Naive thymus-derived CD8-positive, alpha-beta T cell (primary cell): ENCODE results near the gene BLMH. TPM values are rescaled to one million over a fixed set of nuclear protein-coding genes. Genes with fewer than 3 reads are reported as not detected.

Experiments
- ATAC-seq, 2 donors: fragments of 150-1000 bp; cut with Tn5 transposase in 1 of 2; sonication (Bioruptor Pico), chemical (Tn5 transposase) in 1 of 2; 1 replicate in 1 of 2; 2 replicates in 1 of 2; pipeline ENCODE4 v1.10.0; 2021; ENCODE audit warnings: mild to moderate bottlenecking in 2 of 2, moderate library complexity in 2 of 2
- POLR2A ChIA-PET: fragments of 350-600 bp; sonication (Branson Sonifier 250); formaldehyde crosslinking; loops from one replicate; lab custom pipeline; 2021; ENCODE audit warnings: antibody characterized with exemption; lab: Charles Lee
- DNase-seq, 10 donors: peaks; one replicate each; pipeline versions ENCODE4 v3.0.0 to v3.0.0-alpha.2; 2020 to 2022
- H3K27ac Mint-ChIP-seq, 10 donors: one replicate each; pipeline ENCODE4 v1.8.0; 2020 to 2022; ENCODE audit warnings: mild to moderate bottlenecking in 10 of 10, mixed read lengths in 10 of 10, moderate library complexity in 4 of 10, inconsistent platforms in 1 of 10
- H3K27me3 Mint-ChIP-seq, 5 donors: one replicate each; pipeline ENCODE4 v1.8.0; 2021 to 2022; ENCODE audit warnings: mixed read lengths in 5 of 5
- H3K36me3 Mint-ChIP-seq, 3 donors: one replicate each; pipeline ENCODE4 v1.8.0; 2020 to 2022; ENCODE audit warnings: mixed read lengths in 3 of 3, mild to moderate bottlenecking in 2 of 3, inconsistent platforms in 1 of 3
- H3K4me1 Mint-ChIP-seq, 4 donors: one replicate each; pipeline ENCODE4 v1.8.0; 2021 to 2022; ENCODE audit warnings: mixed read lengths in 4 of 4
- H3K4me3 Mint-ChIP-seq, 10 donors: one replicate each; pipeline ENCODE4 v1.8.0; 2020 to 2022; ENCODE audit warnings: mild to moderate bottlenecking in 10 of 10, mixed read lengths in 10 of 10, moderate library complexity in 6 of 10, inconsistent platforms in 1 of 10
- H3K9me3 Mint-ChIP-seq, 9 donors: one replicate each; pipeline ENCODE4 v1.8.0; 2020 to 2022; ENCODE audit warnings: mixed read lengths in 9 of 9, mild to moderate bottlenecking in 3 of 9, inconsistent platforms in 1 of 9, moderate library complexity in 1 of 9
- polyA plus RNA-seq, 3 donors: library from polyadenylated mRNA; unstranded; fragments of 300-500 nt; fragmentation: Illumina TruSeq; gene quantifications; one replicate each; pipeline ENCODE4 v1.2.3, GENCODE V29; 2021
- total RNA-seq, 8 experiments: library from RNA in 2 of 8; stranded (reverse) in 2 of 8; gene quantifications; one replicate each; pipeline ENCODE4 v1.2.3 and lab custom pipeline; 2021 to 2026

BLMH gene
- total and polyA plus RNA-seq, 5 experiments from 2014 or later = 17.6 to 52.0 (median 28.3) TPM

- no peaks in the 10 kb centered on the region for H3K27me3 Mint-ChIP-seq
- peak overlapping the region in 1 of 10 donors; percentile 29 for H3K27ac Mint-ChIP-seq
- no peaks in the 10 kb centered on the region for H3K9me3 Mint-ChIP-seq
- H3K36me3 Mint-ChIP-seq = peaks cover 0 to 84% (median 47%) of the 10 kb centered on the region in 3 donors
- ATAC-seq (no peak), DNase-seq (no peak)
- no peak overlapping the region for H3K4me3 Mint-ChIP-seq
- H3K4me1 Mint-ChIP-seq = peaks cover 0 to under 1% (median 0%) of the 10 kb centered on the region in 4 donors
- POLR2A ChIA-PET = no interaction called here
Measured at GRCh38 chr17:30273373-30273772, 18.4 kb downstream of the BLMH start.

- H3K27ac Mint-ChIP-seq = no peak overlapping the region
- no peaks in the 10 kb centered on the region for H3K4me1 Mint-ChIP-seq
- POLR2A ChIA-PET = no interaction called here
- ATAC-seq (no peak), DNase-seq (no peak)
- H3K36me3 Mint-ChIP-seq = peaks cover 0 to 91% (median 48%) of the 10 kb centered on the region in 3 donors
- no peaks in the 10 kb centered on the region for H3K9me3 Mint-ChIP-seq
- no peaks in the 10 kb centered on the region for H3K27me3 Mint-ChIP-seq
- H3K4me3 Mint-ChIP-seq = no peak overlapping the region
Measured at GRCh38 chr17:30271102-30271501, 20.6 kb downstream of the BLMH start.

GRCh38 chr17:30267625-30268024, 24.1 kb downstream of the BLMH start:
- DNase-seq = no peak
- H3K4me3 Mint-ChIP-seq = no peak overlapping the region
- no peaks in the 10 kb centered on the region for H3K27me3 Mint-ChIP-seq
- no peaks in the 10 kb centered on the region for H3K9me3 Mint-ChIP-seq
- ATAC-seq = no peak
- H3K27ac Mint-ChIP-seq = no peak overlapping the region
- peaks cover 0 to 91% (median 43%) of the 10 kb centered on the region in 3 donors for H3K36me3 Mint-ChIP-seq
- peaks cover 0 to 1% (median 0%) of the 10 kb centered on the region in 4 donors for H3K4me1 Mint-ChIP-seq
- POLR2A ChIA-PET = no interaction called here

- Mint-ChIP-seq H3K9me3 (no peaks in the 10 kb centered on the region), H3K36me3 (peaks cover 0 to 94% (median 27%) of the 10 kb centered on the region in 3 donors), H3K4me1 (peaks cover 0 to 6% (median under 1%) of the 10 kb centered on the region in 4 donors), H3K27ac (peak overlapping the region in 1 of 10 donors; percentile 60), H3K27me3 (no peaks in the 10 kb centered on the region), H3K4me3 (no peak overlapping the region)
- ATAC-seq = no peak
- POLR2A ChIA-PET = no interaction called here
- no peak for DNase-seq
Measured at GRCh38 chr17:30263552-30264333, 28.0 kb downstream of the BLMH start.

- no peak for ATAC-seq
- Mint-ChIP-seq H3K4me3 (no peak overlapping the region), H3K9me3 (no peaks in the 10 kb centered on the region), H3K36me3 (peaks cover 0 to 82% (median 13%) of the 10 kb centered on the region in 3 donors), H3K27me3 (no peaks in the 10 kb centered on the region), H3K4me1 (peaks cover 0 to 6% (median 0%) of the 10 kb centered on the region in 4 donors), H3K27ac (no peak overlapping the region)
- no peak for DNase-seq
- POLR2A ChIA-PET = no interaction called here
Measured at GRCh38 chr17:30256756-30257506, 34.8 kb downstream of the BLMH start.

GRCh38 chr17:30254150-30254549, 37.6 kb downstream of the BLMH start:
- H3K27me3 Mint-ChIP-seq = no peaks in the 10 kb centered on the region
- ATAC-seq (no peak), DNase-seq (no peak)
- no peaks in the 10 kb centered on the region for H3K9me3 Mint-ChIP-seq
- no peak overlapping the region for H3K27ac Mint-ChIP-seq
- POLR2A ChIA-PET = no interaction called here
- peaks cover 0 to 76% (median 11%) of the 10 kb centered on the region in 3 donors for H3K36me3 Mint-ChIP-seq
- H3K4me1 Mint-ChIP-seq = no peaks in the 10 kb centered on the region
- H3K4me3 Mint-ChIP-seq = no peak overlapping the region

- Mint-ChIP-seq H3K4me1 (no peaks in the 10 kb centered on the region), H3K27ac (peak overlapping the region in 1 of 10 donors; percentile 42), H3K4me3 (no peak overlapping the region), H3K27me3 (no peaks in the 10 kb centered on the region), H3K9me3 (no peaks in the 10 kb centered on the region), H3K36me3 (peaks cover 0 to 76% (median 13%) of the 10 kb centered on the region in 3 donors)
- POLR2A ChIA-PET = no interaction called here
- ATAC-seq (no peak), DNase-seq (no peak)
Measured at GRCh38 chr17:30253312-30253711, 38.4 kb downstream of the BLMH start.

GRCh38 chr17:30251931-30252330, 39.8 kb downstream of the BLMH start:
- H3K36me3 Mint-ChIP-seq = peaks cover 0 to 80% (median 17%) of the 10 kb centered on the region in 3 donors
- POLR2A ChIA-PET = no interaction called here
- H3K27me3 Mint-ChIP-seq = no peaks in the 10 kb centered on the region
- ATAC-seq (no peak), DNase-seq (no peak)
- no peak overlapping the region for H3K27ac Mint-ChIP-seq
- H3K4me3 Mint-ChIP-seq = no peak overlapping the region
- H3K4me1 Mint-ChIP-seq = no peaks in the 10 kb centered on the region
- H3K9me3 Mint-ChIP-seq = no peaks in the 10 kb centered on the region

- Mint-ChIP-seq H3K4me1 (no peaks in the 10 kb centered on the region), H3K9me3 (no peaks in the 10 kb centered on the region), H3K4me3 (no peak overlapping the region), H3K27ac (no peak overlapping the region), H3K36me3 (peaks cover 0 to 71% (median 17%) of the 10 kb centered on the region in 3 donors), H3K27me3 (no peaks in the 10 kb centered on the region)
- ATAC-seq (no peak), DNase-seq (no peak)
- POLR2A ChIA-PET = no interaction called here
Measured at GRCh38 chr17:30249460-30249859, 42.3 kb downstream of the BLMH start.

GRCh38 chr17:30248786-30249185, 43.0 kb downstream of the BLMH start:
- Mint-ChIP-seq H3K4me3 (no peak overlapping the region), H3K4me1 (no peaks in the 10 kb centered on the region), H3K36me3 (peaks cover 0 to 67% (median 17%) of the 10 kb centered on the region in 3 donors), H3K9me3 (no peaks in the 10 kb centered on the region), H3K27ac (peak overlapping the region in 1 of 10 donors; percentile 9), H3K27me3 (no peaks in the 10 kb centered on the region)
- POLR2A ChIA-PET = no interaction called here
- no peak for ATAC-seq
- no peak for DNase-seq

GRCh38 chr17:30246460-30246859, 45.3 kb downstream of the BLMH start:
- ATAC-seq (no peak), DNase-seq (no peak)
- Mint-ChIP-seq H3K4me1 (no peaks in the 10 kb centered on the region), H3K27ac (no peak overlapping the region), H3K4me3 (no peak overlapping the region), H3K27me3 (peaks cover 0 to 4% (median 0%) of the 10 kb centered on the region in 5 donors), H3K9me3 (no peaks in the 10 kb centered on the region), H3K36me3 (peaks cover 0 to 53% (median 15%) of the 10 kb centered on the region in 3 donors)
- POLR2A ChIA-PET = no interaction called here

- peak overlapping the region in 2 of 10 donors; percentile 11 to 18 for H3K27ac Mint-ChIP-seq
Measured at GRCh38 chr17:30244853-30245385, 46.8 kb downstream of the BLMH start.

More at GRCh38 chr17:30244853-30245385, 46.8 kb downstream of the BLMH start:
- ATAC-seq (no peak), DNase-seq (no peak)
- peaks cover under 1 to 12% (median 5%) of the 10 kb centered on the region in 5 donors for H3K27me3 Mint-ChIP-seq
- H3K9me3 Mint-ChIP-seq = peaks cover 0 to 2% (median 0%) of the 10 kb centered on the region in 9 donors
- POLR2A ChIA-PET = interaction anchor here (0.6 kb wide), 1 partner anchor 96 kb away, joined by 3 read pairs; no protein-coding TSS in a partner anchor
- H3K36me3 Mint-ChIP-seq = peaks cover 0 to 41% (median 8%) of the 10 kb centered on the region in 3 donors
- H3K4me1 Mint-ChIP-seq = no peaks in the 10 kb centered on the region
- no peak overlapping the region for H3K4me3 Mint-ChIP-seq
